SU-DHL-6 (cell line): Measurements from ENCODE around the gene SGPP2.
"Not testable (repeated sequence)": the region's sequence is repeated elsewhere in the genome, so short reads cannot be mapped to it uniquely, and the experiment has no call there.

Source experiments
- H2AFZ ChIP-seq: fragments of 200-600 bp; sonication (generic); 2 replicates; pipeline ENCODE4 v1.6.1; 2014; ENCODE audit warnings: low read depth, mild to moderate bottlenecking, moderate library complexity, mixed read lengths, antibody characterized with exemption, low read length; ENCODE audit not compliant: severe bottlenecking
- H3F3A ChIP-seq: fragments of 200-600 bp; shearing (Covaris generic); 2 replicates; pipeline ENCODE4 v1.6.0; 2016; ENCODE audit warnings: antibody characterized with exemption, mild to moderate bottlenecking; ENCODE audit not compliant: insufficient read depth
- H3K27ac ChIP-seq: fragments of 200-600 bp; sonication (generic); 2 replicates; pipeline ENCODE4 v1.5.1; 2016; ENCODE audit warnings: low read depth, mild to moderate bottlenecking, low read length, moderate library complexity, mixed read lengths
- H3K27me3 ChIP-seq: fragments of 200-600 bp; sonication (generic), shearing (Covaris generic); 2 replicates; pipeline ENCODE4 v1.6.0; 2014; ENCODE audit warnings: mild to moderate bottlenecking, low read length
- H3K36me3 ChIP-seq: fragments of 200-600 bp; sonication (generic); 2 replicates; pipeline ENCODE4 v1.6.1; 2014; ENCODE audit warnings: mild to moderate bottlenecking, low read length, mixed read lengths
- H3K4me2 ChIP-seq: fragments of 300-600, 200-600 bp; shearing (Covaris generic), sonication (generic); 2 replicates; pipeline ENCODE4 v1.6.0; 2014; ENCODE audit warnings: low read length, low read depth, mild to moderate bottlenecking; ENCODE audit not compliant: poor library complexity, severe bottlenecking
- H3K4me3 ChIP-seq: fragments of 200-600 bp; sonication (generic); 2 replicates; pipeline ENCODE4 v1.5.1; 2014; ENCODE audit warnings: antibody characterized with exemption, low read length, mild to moderate bottlenecking, mixed read lengths; ENCODE audit not compliant: insufficient read depth, poor library complexity, severe bottlenecking
- H3K79me2 ChIP-seq: fragments of 200-600 bp; sonication (generic); 2 replicates; pipeline ENCODE4 v1.6.1; 2014; ENCODE audit warnings: mild to moderate bottlenecking, low read length, moderate library complexity; ENCODE audit not compliant: insufficient read depth
- H3K9ac ChIP-seq: fragments of 200-600 bp; sonication (generic); 2 replicates; pipeline ENCODE4 v1.7.0; 2014; ENCODE audit warnings: mild to moderate bottlenecking, low read length
- H3K9me2 ChIP-seq: fragments of 200-600 bp; sonication (generic); replicated peaks from 2 replicates; pipeline ENCODE4 v1.6.1; 2014; ENCODE audit warnings: low read length; ENCODE audit not compliant: insufficient read depth
- H3K9me3 ChIP-seq: fragments of 200-600 bp; sonication (generic); 2 replicates; pipeline ENCODE4 v1.6.1; 2014; ENCODE audit warnings: low read length, mixed read lengths; ENCODE audit not compliant: insufficient read depth
- H4K20me1 ChIP-seq: fragments of 200-600 bp; sonication (generic); 2 replicates; pipeline ENCODE4 v1.6.1; 2014; ENCODE audit warnings: low read depth, mild to moderate bottlenecking, antibody characterized with exemption, low read length, moderate library complexity, mixed read lengths
- CTCF ChIP-seq: fragments of 200-600 bp; sonication (generic); IDR thresholded peaks from one replicate; pipeline ENCODE4 v1.5.1; 2017; ENCODE audit warnings: antibody characterized with exemption, mild to moderate bottlenecking, low read length, moderate library complexity; ENCODE audit not compliant: insufficient read depth, poor library complexity, severe bottlenecking
- EZH2phosphoT487 ChIP-seq: fragments of 200-600 bp; sonication (generic), shearing (Covaris generic); conservative IDR thresholded peaks from 2 replicates; pipeline ENCODE4 v1.6.1; 2018; ENCODE audit warnings: mild to moderate bottlenecking, antibody characterized with exemption, low read length, moderate library complexity, mixed read lengths

SGPP2 gene

DNA sequence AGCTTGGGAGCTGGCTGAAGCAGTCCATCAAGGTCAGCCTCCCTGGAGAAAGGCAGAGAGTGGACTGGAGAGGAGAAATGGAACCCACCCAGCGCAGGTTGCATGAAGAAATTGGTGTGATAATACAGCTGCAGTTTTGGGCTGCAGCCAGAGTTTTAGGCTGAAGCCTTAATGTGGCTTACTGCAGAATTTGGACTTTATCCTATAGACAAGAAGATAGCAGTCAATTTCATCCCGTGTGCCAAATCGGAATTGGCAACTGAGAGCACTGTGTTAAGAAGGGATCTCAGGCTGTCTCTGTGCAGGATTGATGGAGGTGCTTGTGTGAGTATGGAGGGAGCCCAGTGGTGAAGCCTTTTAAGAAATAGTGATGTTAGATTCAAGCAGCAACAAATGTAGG is 7.5 kb downstream of the SGPP2 start:
- H3K9ac ChIP-seq, result no peak overlapping the region

DNA sequence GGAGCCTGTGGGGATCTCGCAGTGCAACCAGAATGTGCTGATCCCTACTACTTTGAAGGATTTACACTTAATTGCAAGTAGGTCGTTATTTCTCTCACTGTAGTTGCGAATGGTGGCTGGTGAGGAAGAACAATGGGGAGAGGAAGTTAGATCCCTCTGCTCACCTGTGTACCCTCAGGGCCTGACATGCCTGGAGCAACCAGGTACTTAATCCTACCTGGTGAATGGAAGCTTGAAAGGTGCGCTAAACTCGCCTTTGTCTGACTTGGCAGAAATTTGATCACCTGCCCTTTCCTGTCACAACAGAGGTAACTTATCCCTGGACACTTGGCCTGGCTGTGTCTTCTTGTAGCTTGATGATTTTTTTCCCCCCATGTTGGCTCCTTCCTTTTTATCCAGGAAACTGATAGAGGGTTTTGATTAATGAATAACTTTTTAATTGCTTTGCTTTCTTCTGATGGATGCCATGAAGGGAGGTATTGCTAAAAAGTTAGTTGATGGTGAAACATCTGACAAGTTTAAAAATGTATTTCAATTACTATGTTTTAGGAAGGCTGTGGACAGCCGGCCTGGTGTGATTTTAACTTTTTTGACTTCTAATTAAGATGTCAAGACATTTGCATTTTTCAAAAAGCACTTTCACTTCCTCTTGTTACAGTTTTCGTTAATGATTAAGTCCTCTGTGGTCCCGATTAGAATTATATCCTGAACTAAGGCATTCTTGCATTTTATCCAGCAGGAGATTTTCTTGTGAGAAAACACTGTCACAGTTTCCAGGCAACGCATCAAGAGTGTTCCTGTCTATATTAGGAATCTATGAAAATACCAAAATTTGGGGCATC is 9.2 kb downstream of the SGPP2 start:
- H3K79me2 ChIP-seq, result no peaks in the 10 kb centered on the region
- H3K27me3 ChIP-seq, result no peaks in the 10 kb centered on the region
- H4K20me1 ChIP-seq, result no peaks in the 10 kb centered on the region
- no peak overlapping the region for H3K9ac ChIP-seq
- no peak overlapping the region for H2AFZ ChIP-seq
- no peak overlapping the region for H3K4me3 ChIP-seq
- H3K27ac ChIP-seq, result no peak overlapping the region
- H3K4me2 ChIP-seq, result peak overlapping the region; percentile 31
- no peaks in the 10 kb centered on the region for H3K9me3 ChIP-seq
- no peaks in the 10 kb centered on the region for H3K36me3 ChIP-seq
- no peaks in the 10 kb centered on the region for H3K9me2 ChIP-seq
- H3F3A ChIP-seq, result no peaks in the 10 kb centered on the region
- TF ChIP-seq EZH2phosphoT487, result no peak
- no peak for TF ChIP-seq CTCF

More for the DNA sequence above, 7.5 kb downstream of the SGPP2 start:
- H3K27me3 ChIP-seq, result no peaks in the 10 kb centered on the region
- no peak overlapping the region for H3K4me2 ChIP-seq
- H3K27ac ChIP-seq, result no peak overlapping the region
- H3K9me2 ChIP-seq, result no peaks in the 10 kb centered on the region
- H4K20me1 ChIP-seq, result no peaks in the 10 kb centered on the region
- H3F3A ChIP-seq, result no peaks in the 10 kb centered on the region
- TF ChIP-seq CTCF (no peak), EZH2phosphoT487 (no peak)
- H2AFZ ChIP-seq, result no peak overlapping the region
- H3K79me2 ChIP-seq, result no peaks in the 10 kb centered on the region
- H3K4me3 ChIP-seq, result no peak overlapping the region
- no peaks in the 10 kb centered on the region for H3K36me3 ChIP-seq
- H3K9me3 ChIP-seq, result no peaks in the 10 kb centered on the region

GRCh38 chr2:222434204-222434603 is 9.9 kb downstream of the SGPP2 start:
- no peak overlapping the region for H3K9ac ChIP-seq
- no peak overlapping the region for H3K4me3 ChIP-seq
- H3K27ac ChIP-seq, result no peak overlapping the region
- no peak overlapping the region for H2AFZ ChIP-seq
- no peaks in the 10 kb centered on the region for H3K36me3 ChIP-seq
- TF ChIP-seq CTCF, result no peak
- TF ChIP-seq EZH2phosphoT487, result no peak
- peak overlapping the region; percentile 31 for H3K4me2 ChIP-seq
- no peaks in the 10 kb centered on the region for H3K79me2 ChIP-seq
- no peaks in the 10 kb centered on the region for H3K9me3 ChIP-seq
- no peaks in the 10 kb centered on the region for H3K9me2 ChIP-seq
- no peaks in the 10 kb centered on the region for H3K27me3 ChIP-seq
- no peaks in the 10 kb centered on the region for H4K20me1 ChIP-seq
- no peaks in the 10 kb centered on the region for H3F3A ChIP-seq

GRCh38 chr2:222435400-222436039 is 11.2 kb downstream of the SGPP2 start:
- not testable (repeated sequence) for H3K4me3 ChIP-seq, H3F3A ChIP-seq, H3K4me2 ChIP-seq, H3K9me2 ChIP-seq, H3K27ac ChIP-seq, H2AFZ ChIP-seq, H3K27me3 ChIP-seq, H3K79me2 ChIP-seq, H3K9me3 ChIP-seq, H3K36me3 ChIP-seq, H3K9ac ChIP-seq, H4K20me1 ChIP-seq
